ENCODE results near the gene BMP3.

The BMP3 gene

DNA sequence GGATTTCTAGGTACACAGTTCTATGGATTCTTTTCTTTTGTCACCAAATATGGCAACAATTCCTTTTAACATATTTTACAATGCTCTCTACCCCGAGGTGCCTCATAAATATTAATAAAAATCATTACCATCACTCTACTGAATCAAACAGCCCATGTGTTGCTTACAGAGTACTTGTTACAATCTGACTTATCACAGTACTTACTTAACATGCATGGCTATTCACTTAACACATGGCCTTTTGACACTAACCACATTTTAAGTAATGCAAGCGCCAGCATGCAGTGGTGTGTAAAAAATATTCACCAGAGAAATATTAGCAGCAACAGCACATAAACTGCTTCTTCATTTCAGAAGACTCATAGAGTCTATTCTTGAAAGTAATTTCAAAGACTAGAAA, 64.9 kb downstream of the BMP3 start:
- in situ Hi-C loops (cut with HindIII; ENCODE audit: low sequenced_read_pairs): no loop called here
- no peak for DNase-seq (ENCODE audit: low read depth, low spot score)
- TF ChIP-seq CTCF (IDR thresholded peaks at IDR 0.05; ENCODE audit: low read depth, low read length): no peak
- no peak overlapping the region for H3K4me3 ChIP-seq (ENCODE audit: low read depth, low read length)

DNA sequence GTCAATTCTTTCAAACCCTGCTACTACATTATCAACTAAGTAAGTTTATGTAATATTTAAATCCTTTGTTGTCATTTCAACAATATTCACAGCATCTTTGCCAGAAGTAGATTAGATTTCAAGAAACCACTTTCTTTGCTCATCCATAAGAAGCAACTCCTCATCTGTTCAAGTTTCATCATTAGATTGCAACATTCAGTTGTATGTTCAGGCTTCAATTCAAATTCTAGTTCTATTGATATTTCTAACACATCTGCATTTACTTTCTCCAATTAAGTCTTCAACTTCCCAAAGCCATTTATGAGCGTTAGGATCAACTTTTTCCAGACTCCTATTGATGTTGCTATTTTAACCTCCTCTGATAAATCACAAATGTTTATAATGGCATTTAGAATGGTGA, 66.1 kb downstream of the BMP3 start:
- DNase-seq (ENCODE audit: low read depth, low spot score): no peak
- H3K4me3 ChIP-seq (ENCODE audit: low read depth, low read length): no peak overlapping the region
- in situ Hi-C loops (cut with HindIII; ENCODE audit: low sequenced_read_pairs): no loop called here
- no peak for TF ChIP-seq CTCF (IDR thresholded peaks at IDR 0.05; ENCODE audit: low read depth, low read length)

GRCh38 chr4:81102107-81102506, 71.6 kb downstream of the BMP3 start:
- in situ Hi-C loops (cut with HindIII; ENCODE audit: low sequenced_read_pairs): no loop called here
- no peak for DNase-seq (ENCODE audit: low read depth, low spot score)
- no peak for TF ChIP-seq CTCF (IDR thresholded peaks at IDR 0.05; ENCODE audit: low read depth, low read length)
- no peak overlapping the region for H3K4me3 ChIP-seq (ENCODE audit: low read depth, low read length)

GRCh38 chr4:81106150-81106549, 75.6 kb downstream of the BMP3 start:
- no peak overlapping the region for H3K4me3 ChIP-seq (ENCODE audit: low read depth, low read length)
- no peak for DNase-seq (ENCODE audit: low read depth, low spot score)
- in situ Hi-C loops (cut with HindIII; ENCODE audit: low sequenced_read_pairs): no loop called here
- TF ChIP-seq CTCF (IDR thresholded peaks at IDR 0.05; ENCODE audit: low read depth, low read length): no peak
